ENCODE results near the gene PTDSS2. TPM values are rescaled to one million over a fixed set of nuclear protein-coding genes. Genes with fewer than 3 reads are reported as not detected.

PTDSS2 gene
- total and polyA plus RNA-seq, 2 experiments from 2014 or later: 22.7 to 145 TPM

- TF ChIP-seq EZH2 (IDR thresholded peaks at IDR 0.05; ENCODE audit: low read depth, unreplicated experiment): no peak
- no peak for TF ChIP-seq NANOG (IDR thresholded peaks at IDR 0.05; ENCODE audit: borderline replicate concordance)
- no peak for TF ChIP-seq CTCF (conservative IDR thresholded peaks at IDR 0.05; ENCODE audit: low read depth in 2 of 2)
Measured at GRCh38 chr11:508956-509355, 58.9 kb downstream of the PTDSS2 start (continued).

- no peaks in the 10 kb centered on the region for H3K27me3 ChIP-seq (ENCODE audit: insufficient read depth)
- H3K4me1 Mint-ChIP-seq: no peaks in the 10 kb centered on the region
- no peak overlapping the region for H3K4me2 ChIP-seq
- H3K9me2 ChIP-seq (ENCODE audit: insufficient read depth): no peaks in the 10 kb centered on the region
- no peak overlapping the region for H3K27ac ChIP-seq (ENCODE audit: low read depth)
- H3K9me3 Mint-ChIP-seq: peaks cover 20% of the 10 kb centered on the region
- H3K36me3 Mint-ChIP-seq (ENCODE audit: low read depth): peaks cover 46% of the 10 kb centered on the region
- H3K27me3 Mint-ChIP-seq (ENCODE audit: insufficient read depth, low read depth, poor library complexity): peaks cover 8% of the 10 kb centered on the region
- DNase-seq (ENCODE audit: low spot score) (no peak), ATAC-seq (no peak)
- no peaks in the 10 kb centered on the region for H3K36me3 ChIP-seq (ENCODE audit: insufficient read depth)
- TF ChIP-seq CTCF (conservative IDR thresholded peaks at IDR 0.05; ENCODE audit: low read depth in 2 of 2): no peak
- H3K79me2 ChIP-seq (replicated peaks; ENCODE audit: insufficient read depth): no peaks in the 10 kb centered on the region
- H3F3A ChIP-seq (replicated peaks; ENCODE audit: low read depth): peaks cover 8% of the 10 kb centered on the region; the same call in 1 of the 2 replicates
- H3K4me3 Mint-ChIP-seq: no peak overlapping the region
- H3K27ac Mint-ChIP-seq: no peak overlapping the region
- no peaks in the 10 kb centered on the region for H3K4me1 ChIP-seq (ENCODE audit: insufficient read depth)
- H2AFZ ChIP-seq: no peak overlapping the region
- H3K4me3 ChIP-seq: no peak overlapping the region
- H4K20me1 ChIP-seq (replicated peaks; ENCODE audit: insufficient read depth): no peaks in the 10 kb centered on the region; the same call in 1 of the 2 replicates
Measured at GRCh38 chr11:512761-513595, 62.9 kb downstream of the PTDSS2 start.

GRCh38 chr11:514606-515005, 64.5 kb downstream of the PTDSS2 start:
- Histone ChIP-seq H3K9me2 (ENCODE audit: insufficient read depth) (no peaks in the 10 kb centered on the region), H3K36me3 (ENCODE audit: insufficient read depth) (no peaks in the 10 kb centered on the region), H3K4me2 (no peak overlapping the region), H3K27me3 (ENCODE audit: insufficient read depth) (no peaks in the 10 kb centered on the region), H3K27ac (ENCODE audit: low read depth) (no peak overlapping the region), H3K4me3 (no peak overlapping the region), H3K79me2 (replicated peaks; ENCODE audit: insufficient read depth) (no peaks in the 10 kb centered on the region), H2AFZ (no peak overlapping the region), H3F3A (replicated peaks; ENCODE audit: low read depth) (peaks cover 8% of the 10 kb centered on the region; the same call in 1 of the 2 replicates), H3K4me1 (ENCODE audit: insufficient read depth) (no peaks in the 10 kb centered on the region), H4K20me1 (replicated peaks; ENCODE audit: insufficient read depth) (no peaks in the 10 kb centered on the region)
- Mint-ChIP-seq H3K36me3 (ENCODE audit: low read depth) (peaks cover 48% of the 10 kb centered on the region), H3K9me3 (peaks cover 29% of the 10 kb centered on the region), H3K27ac (no peak overlapping the region), H3K4me1 (no peaks in the 10 kb centered on the region), H3K4me3 (no peak overlapping the region), H3K27me3 (ENCODE audit: insufficient read depth, low read depth, poor library complexity) (peaks cover 10% of the 10 kb centered on the region)
- DNase-seq (ENCODE audit: low spot score): no peak
- ATAC-seq: no peak
- TF ChIP-seq REST (IDR thresholded peaks at IDR 0.05; ENCODE audit: unreplicated experiment) (no peak), ZNF331 (CRISPR knock-in tag; IDR thresholded peaks at IDR 0.05; ENCODE audit: low read depth) (no peak), ZNF114 (CRISPR knock-in tag; IDR thresholded peaks at IDR 0.05) (no peak), EZH2 (IDR thresholded peaks at IDR 0.05; ENCODE audit: low read depth, unreplicated experiment) (no peak), ETS1 (IDR thresholded peaks at IDR 0.05) (no peak), CREB1 (CRISPR knock-in tag; IDR thresholded peaks at IDR 0.05; ENCODE audit: low read depth) (no peak), STAT1 (IDR thresholded peaks at IDR 0.05; ENCODE audit: unreplicated experiment) (no peak), JUNB (IDR thresholded peaks at IDR 0.05; ENCODE audit: unreplicated experiment) (no peak), EZH2phosphoT487 (IDR thresholded peaks at IDR 0.05; ENCODE audit: unreplicated experiment) (no peak)

Data from GM23338 (cell line).